Vagina (tissue), 2 donors: ENCODE results near the gene RBM4.

Source experiments
- CTCF ChIP-seq, 3 experiments: fragments of 450-650 bp in 2 of 3; fragments of 200-600 bp in 1 of 3; sonication (generic) in 1 of 3; IDR thresholded peaks; one replicate each; pipeline ENCODE4 v1.5.1; 2017 to 2019; ENCODE audit warnings: antibody characterized with exemption in 3 of 3, mild to moderate bottlenecking in 2 of 3, moderate library complexity in 2 of 3
- POLR2AphosphoS5 ChIP-seq, 2 donors: sonication (generic); formaldehyde crosslinking; IDR thresholded peaks; one replicate each; pipeline ENCODE4 v1.9.0; 2017; ENCODE audit warnings: antibody characterized with exemption in 2 of 2, mild to moderate bottlenecking in 2 of 2, low read depth in 1 of 2; ENCODE audit not compliant: insufficient read depth in 1 of 2

DNA sequence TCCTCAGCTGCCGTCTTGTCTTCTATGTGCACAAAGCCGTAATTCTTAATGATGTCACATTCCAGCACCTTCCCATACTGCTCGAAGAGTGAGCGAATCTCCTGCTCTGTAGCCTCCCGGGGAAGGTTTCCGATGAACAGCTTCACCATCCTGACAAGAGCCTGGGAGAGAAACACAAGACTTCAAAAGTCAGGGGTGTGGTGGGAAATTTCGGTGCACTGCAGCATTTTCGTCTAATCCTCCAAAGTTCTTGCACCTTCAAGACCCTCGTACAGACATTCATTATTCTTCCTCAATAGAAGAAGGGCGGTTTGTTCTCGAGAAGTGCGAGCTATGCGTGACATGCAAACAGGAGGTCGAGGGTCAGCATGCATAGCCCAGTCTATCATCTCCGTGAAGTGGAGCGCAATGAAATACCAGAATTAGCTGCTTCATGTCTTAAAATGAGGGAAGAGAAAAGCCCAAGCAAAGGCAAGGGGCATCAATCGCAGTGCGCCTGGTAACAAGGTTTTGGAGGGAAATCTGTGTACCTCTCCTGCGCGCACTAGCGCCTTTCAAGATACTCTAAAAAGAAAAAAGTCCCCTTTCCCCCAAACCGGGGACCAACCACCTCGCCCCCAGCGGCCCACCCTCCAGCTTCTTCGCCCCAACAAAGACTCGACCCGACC lies 38.6 kb downstream of the RBM4 start:
- TF ChIP-seq CTCF (IDR thresholded peaks at IDR 0.05) (no peak), POLR2AphosphoS5 (IDR thresholded peaks at IDR 0.05; ENCODE audit: insufficient read depth in 1 of 2, low read depth in 1 of 2) (no peak)
